T-cell (primary cell): ENCODE measurements around the gene KMO. TPM values are rescaled to one million over a fixed set of nuclear protein-coding genes. Genes with fewer than 3 reads are reported as not detected.

Source experiments
- ATAC-seq, 4 experiments: fragments of 200-7000 bp in 3 of 4; fragments of 150-1000 bp in 1 of 4; cut with Tn5 transposase; replicated peaks in 1 of 4; 1 replicate in 3 of 4; 2 replicates in 1 of 4; pipeline ENCODE4 v1.10.0; 2021; ENCODE audit warnings: moderate library complexity in 3 of 4, mild to moderate bottlenecking in 2 of 4, moderate number of reproducible peaks in 1 of 4
- CTCF ChIA-PET, 2 donors: fragments of 300-600 bp; sonication (Branson Sonifier 250); formaldehyde crosslinking; loops; one replicate each; lab custom pipeline; 2022; ENCODE audit warnings: antibody characterized with exemption in 2 of 2; lab: Charles Lee
- POLR2A ChIA-PET, 2 donors: fragments of 300-600 bp; sonication (Branson Sonifier 250); formaldehyde crosslinking; loops; one replicate each; lab custom pipeline; 2022; ENCODE audit warnings: antibody characterized with exemption in 2 of 2; lab: Charles Lee
- DNase-seq, 35 experiments: peaks; one replicate each; pipeline versions ENCODE4 v3.0.0 to v3.0.0-alpha.2; 2013 to 2023
- H3K27ac ChIP-seq: one replicate; pipeline ENCODE4 v1.5.1; 2013; ENCODE audit warnings: low read length
- H3K27me3 ChIP-seq, 2 experiments: replicated peaks in 1 of 2; 1 replicate in 1 of 2; 2 replicates in 1 of 2; pipeline versions ENCODE4 v1.6.1 to v1.7.0; 2013; ENCODE audit warnings: low read length in 1 of 2, mixed read lengths in 1 of 2; ENCODE audit not compliant: control insufficient read depth in 2 of 2, insufficient read depth in 2 of 2; ENCODE audit errors: extremely low read depth in 1 of 2
- H3K36me3 ChIP-seq, 2 donors: 1 replicate in 1 of 2; 2 replicates in 1 of 2; pipeline versions ENCODE4 v1.6.1 to v1.7.0; 2013; ENCODE audit warnings: low read length in 1 of 2; ENCODE audit not compliant: control insufficient read depth in 2 of 2, insufficient read depth in 1 of 2; ENCODE audit errors: extremely low read depth in 1 of 2
- H3K4me1 ChIP-seq, 2 experiments: 1 replicate in 1 of 2; 2 replicates in 1 of 2; pipeline versions ENCODE4 v1.6.1 to v1.7.0; 2013; ENCODE audit warnings: low read length in 2 of 2, mixed read lengths in 1 of 2; ENCODE audit not compliant: insufficient read depth in 2 of 2, control insufficient read depth in 1 of 2; ENCODE audit errors: extremely low read depth in 1 of 2
- H3K4me3 ChIP-seq, 2 donors: 1 replicate in 1 of 2; 2 replicates in 1 of 2; pipeline versions ENCODE4 v1.5.1 to v1.7.0; 2013; ENCODE audit warnings: mild to moderate bottlenecking in 2 of 2, low read length in 1 of 2, moderate library complexity in 1 of 2; ENCODE audit not compliant: control insufficient read depth in 1 of 2; ENCODE audit errors: extremely low read depth in 1 of 2
- H3K9me3 ChIP-seq: 2 replicates; pipeline ENCODE4 v1.7.0; 2013
- H3K27ac Mint-ChIP-seq, 2 donors: one replicate each; pipeline ENCODE4 v1.8.0; 2020 to 2021; ENCODE audit warnings: mild to moderate bottlenecking in 2 of 2, mixed read lengths in 2 of 2
- H3K27me3 Mint-ChIP-seq, 2 donors: one replicate each; pipeline ENCODE4 v1.8.0; 2021 to 2022; ENCODE audit warnings: mixed read lengths in 2 of 2
- H3K36me3 Mint-ChIP-seq: one replicate; pipeline ENCODE4 v1.8.0; 2021; ENCODE audit warnings: mixed read lengths
- H3K4me1 Mint-ChIP-seq, 3 donors: one replicate each; pipeline ENCODE4 v1.8.0; 2020 to 2022; ENCODE audit warnings: mixed read lengths in 3 of 3, mild to moderate bottlenecking in 1 of 3
- H3K4me3 Mint-ChIP-seq, 3 donors: one replicate each; pipeline ENCODE4 v1.8.0; 2020 to 2022; ENCODE audit warnings: mild to moderate bottlenecking in 3 of 3, mixed read lengths in 3 of 3, moderate library complexity in 3 of 3
- H3K9me3 Mint-ChIP-seq, 3 donors: one replicate each; pipeline ENCODE4 v1.8.0; 2020 to 2022; ENCODE audit warnings: mixed read lengths in 3 of 3
- WGBS: methylation state at CpG from one replicate; pipeline ENCODE4 v1.1.5; 2013; ENCODE audit warnings: missing lambda C conversion rate; ENCODE audit not compliant: insufficient coverage; 5-methylcytosine and 5-hydroxymethylcytosine counted together
- total RNA-seq, 35 experiments: library from RNA in 6 of 35; stranded (reverse) in 6 of 35; fragments of 120-200 nt in 1 of 35; gene quantifications; one replicate each; pipeline versions ENCODE4 v1.2.1 to v1.2.4 and lab custom pipeline; 2013 to 2026

The KMO gene
- total RNA-seq, 5 donors from 2014 or later (not counting 1 experiment from before 2014, with no cell fraction given) = 0.32 to 2.0 (median 0.89) TPM

DNA sequence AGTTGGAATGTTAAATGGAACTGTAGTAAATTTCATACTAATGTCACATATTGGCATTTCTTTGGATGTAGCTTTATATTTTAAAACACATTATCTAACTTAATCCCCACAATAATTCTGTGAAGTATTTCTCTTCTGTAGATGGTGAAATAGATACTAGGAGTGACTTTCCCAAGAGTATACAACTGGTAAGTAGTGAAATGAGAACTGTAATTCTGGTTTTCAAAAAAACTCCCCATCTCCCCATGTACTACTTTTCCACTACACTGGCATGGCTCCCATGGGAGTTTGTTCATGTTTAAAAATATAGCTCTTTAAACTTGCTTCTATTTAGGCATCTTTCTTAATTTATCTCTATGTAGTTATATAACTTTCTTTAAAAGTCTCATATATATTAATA lies 97.8 kb downstream of the KMO start:
- H3K27me3 ChIP-seq = no peaks in the 10 kb centered on the region
- no peak overlapping the region for H3K27ac ChIP-seq
- peaks cover 24 to 40% (median 26%) of the 10 kb centered on the region in 3 donors for H3K4me1 Mint-ChIP-seq
- H3K36me3 Mint-ChIP-seq = peaks cover 18% of the 10 kb centered on the region
- CTCF ChIA-PET = interaction anchor here in 1 of 2 donors (1.0 to 1.9 kb wide), 2 partner anchors 19 to 33 kb away, joined by 3 to 13 read pairs; no protein-coding TSS in a partner anchor
- DNase-seq = no peak
- no peak overlapping the region for H3K4me3 Mint-ChIP-seq
- POLR2A ChIA-PET = no interaction called here
- no peaks in the 10 kb centered on the region for H3K27me3 Mint-ChIP-seq
- no peaks in the 10 kb centered on the region for H3K9me3 Mint-ChIP-seq
- no peaks in the 10 kb centered on the region for H3K36me3 ChIP-seq
- no peak overlapping the region for H3K27ac Mint-ChIP-seq
- peaks cover 7 to 12% of the 10 kb centered on the region in 2 experiments for H3K4me1 ChIP-seq
- no peaks in the 10 kb centered on the region for H3K9me3 ChIP-seq
- ATAC-seq = no peak
- no peak overlapping the region for H3K4me3 ChIP-seq

DNA sequence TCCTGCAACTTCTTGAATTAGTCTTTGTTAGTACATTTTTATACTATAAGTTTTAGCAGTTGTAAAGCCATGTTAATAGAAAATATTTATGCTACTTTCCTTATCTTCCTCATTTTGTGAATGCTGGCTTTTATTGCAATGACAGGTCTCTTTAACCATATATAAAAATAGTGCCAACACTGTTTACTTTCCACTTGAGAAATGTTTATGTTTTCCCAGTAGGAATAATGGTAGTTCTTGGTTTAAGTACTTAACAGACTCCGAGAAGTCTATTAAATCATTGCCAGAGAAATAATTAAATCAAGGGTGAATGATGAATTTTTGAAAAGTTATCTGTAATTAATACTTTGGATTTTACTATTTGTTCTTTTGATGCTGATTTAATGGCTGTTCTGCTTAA lies 98.3 kb downstream of the KMO start:
- WGBS = no CpG with 5 or more reads among the region's 1 CpG
- H3K27me3 ChIP-seq = no peaks in the 10 kb centered on the region
- H3K36me3 Mint-ChIP-seq = peaks cover 23% of the 10 kb centered on the region
- CTCF ChIA-PET = interaction anchor here in 1 of 2 donors (1.0 to 1.9 kb wide), 2 partner anchors 20 to 33 kb away, joined by 3 to 13 read pairs; no protein-coding TSS in a partner anchor
- H3K9me3 Mint-ChIP-seq = no peaks in the 10 kb centered on the region
- no peak overlapping the region for H3K27ac Mint-ChIP-seq
- no peak overlapping the region for H3K4me3 Mint-ChIP-seq
- H3K4me1 Mint-ChIP-seq = peaks cover 25 to 40% (median 31%) of the 10 kb centered on the region in 3 donors
- no peaks in the 10 kb centered on the region for H3K9me3 ChIP-seq
- H3K27me3 Mint-ChIP-seq = no peaks in the 10 kb centered on the region
- H3K27ac ChIP-seq = no peak overlapping the region
- H3K4me3 ChIP-seq = no peak overlapping the region
- POLR2A ChIA-PET = no interaction called here
- DNase-seq (no peak), ATAC-seq (no peak)
- peaks cover 7 to 12% of the 10 kb centered on the region in 2 experiments for H3K4me1 ChIP-seq
- no peaks in the 10 kb centered on the region for H3K36me3 ChIP-seq

GRCh38 chr1:241630899-241631298 lies 98.7 kb downstream of the KMO start:
- peaks cover 25 to 40% (median 33%) of the 10 kb centered on the region in 3 donors for H3K4me1 Mint-ChIP-seq

GRCh38 chr1:241631674-241632073 lies 99.5 kb downstream of the KMO start:
- Histone ChIP-seq H3K27me3 (no peaks in the 10 kb centered on the region), H3K4me3 (no peak overlapping the region), H3K9me3 (no peaks in the 10 kb centered on the region), H3K36me3 (no peaks in the 10 kb centered on the region), H3K4me1 (peaks cover 7 to 15% of the 10 kb centered on the region in 2 experiments), H3K27ac (no peak overlapping the region)
- ATAC-seq (peak in 1 of 4 experiments; percentile 30), DNase-seq (no peak)
- H3K27me3 Mint-ChIP-seq = no peaks in the 10 kb centered on the region
- ChIA-PET CTCF (interaction anchor here (0.6 to 0.7 kb wide), 2 partner anchors 49 to 101 kb away, joined by 3 to 6 read pairs; no protein-coding TSS in a partner anchor), POLR2A (no interaction called here)
- no peaks in the 10 kb centered on the region for H3K9me3 Mint-ChIP-seq
- H3K27ac Mint-ChIP-seq = peak overlapping the region in 1 of 2 donors; percentile 41
- no CpG with 5 or more reads among the region's 5 CpGs for WGBS
- peak overlapping the region in 2 of 3 donors; percentile 1 to 35 for H3K4me3 Mint-ChIP-seq
- H3K36me3 Mint-ChIP-seq = peaks cover 26% of the 10 kb centered on the region
- peaks cover 26 to 45% (median 36%) of the 10 kb centered on the region in 3 donors for H3K4me1 Mint-ChIP-seq

More at GRCh38 chr1:241630899-241631298, 98.7 kb downstream of the KMO start:
- Histone ChIP-seq H3K27ac (no peak overlapping the region), H3K36me3 (no peaks in the 10 kb centered on the region), H3K27me3 (no peaks in the 10 kb centered on the region), H3K4me1 (peaks cover 7 to 14% of the 10 kb centered on the region in 2 experiments), H3K4me3 (no peak overlapping the region), H3K9me3 (no peaks in the 10 kb centered on the region)
- ATAC-seq (no peak), DNase-seq (no peak)
- Mint-ChIP-seq H3K36me3 (peaks cover 26% of the 10 kb centered on the region), H3K27ac (no peak overlapping the region), H3K4me3 (no peak overlapping the region), H3K9me3 (no peaks in the 10 kb centered on the region), H3K27me3 (no peaks in the 10 kb centered on the region)
- ChIA-PET POLR2A (no interaction called here), CTCF (no interaction called here)
- whole genome bisulfite sequencing = no CpG with 5 or more reads among the region's 2 CpGs

DNA sequence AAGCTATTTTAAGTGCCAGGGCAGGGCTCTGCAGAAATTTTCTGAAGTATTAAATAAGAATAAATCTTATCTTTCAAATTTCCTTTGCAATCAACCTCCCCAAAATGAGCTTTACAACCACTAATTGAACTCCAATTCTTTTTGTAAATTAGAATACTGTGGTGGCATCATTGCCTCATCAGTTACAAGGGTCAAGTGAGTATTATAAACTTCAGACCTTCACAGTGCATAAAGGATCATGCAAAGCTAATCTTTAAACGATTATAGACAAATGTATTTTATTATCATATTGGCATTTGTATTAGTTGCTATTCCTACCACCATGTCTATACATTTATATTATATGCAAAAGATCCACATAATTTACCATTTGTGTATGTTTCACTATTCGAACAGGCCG lies 100.8 kb downstream of the KMO start:
- no peaks in the 10 kb centered on the region for H3K27me3 ChIP-seq
- no peak overlapping the region for H3K4me3 Mint-ChIP-seq
- peaks cover 30 to 50% (median 42%) of the 10 kb centered on the region in 3 donors for H3K4me1 Mint-ChIP-seq
- DNase-seq (no peak), ATAC-seq (no peak)
- ChIA-PET CTCF (interaction anchor here (0.6 to 2.0 kb wide), 3 partner anchors 22 to 160 kb away, joined by 3 to 9 read pairs (median 4); no protein-coding TSS in a partner anchor), POLR2A (no interaction called here)
- H3K9me3 Mint-ChIP-seq = no peaks in the 10 kb centered on the region
- WGBS = no CpG with 5 or more reads among the region's 3 CpGs
- H3K36me3 ChIP-seq = no peaks in the 10 kb centered on the region
- no peak overlapping the region for H3K27ac ChIP-seq
- peaks cover 4 to 18% of the 10 kb centered on the region in 2 experiments for H3K4me1 ChIP-seq
- H3K4me3 ChIP-seq = no peak overlapping the region
- no peak overlapping the region for H3K27ac Mint-ChIP-seq
- peaks cover 29% of the 10 kb centered on the region for H3K36me3 Mint-ChIP-seq
- H3K9me3 ChIP-seq = no peaks in the 10 kb centered on the region
- no peaks in the 10 kb centered on the region for H3K27me3 Mint-ChIP-seq

DNA sequence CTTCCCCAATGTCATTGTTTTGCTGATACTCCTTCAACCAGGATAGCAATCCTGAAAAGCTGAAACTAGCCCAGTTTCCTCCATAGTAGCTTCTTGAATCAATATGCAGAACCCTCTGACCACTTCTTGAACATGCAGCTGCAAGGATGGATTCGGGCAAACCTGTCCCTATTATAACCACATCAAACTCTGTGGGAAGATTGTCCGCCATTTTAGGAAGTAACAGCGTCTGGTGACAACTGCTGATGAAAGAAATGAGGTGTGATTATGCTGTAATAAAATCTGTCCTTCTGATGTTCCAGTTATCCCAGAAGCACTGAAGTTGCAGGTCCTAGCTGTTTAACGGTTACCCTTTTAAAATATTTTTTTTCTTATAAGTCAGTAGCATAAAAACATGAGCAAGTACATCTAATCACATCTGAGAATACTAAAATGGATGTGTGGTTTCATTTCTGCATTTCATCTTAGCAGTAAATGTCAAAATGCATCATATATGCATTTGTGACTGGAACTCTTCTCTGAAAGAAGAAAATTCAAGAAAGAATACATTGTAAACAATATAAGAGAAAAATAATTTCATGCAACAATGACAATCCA lies 103.5 kb downstream of the KMO start:
- ChIA-PET CTCF (interaction anchor here in 1 of 2 donors (0.6 kb wide), 1 partner anchor 305 kb away, joined by 4 read pairs; no protein-coding TSS in a partner anchor), POLR2A (no interaction called here)
- H3K27ac Mint-ChIP-seq = no peak overlapping the region
- H3K4me3 Mint-ChIP-seq = no peak overlapping the region
- H3K4me1 ChIP-seq = peaks cover 9 to 21% of the 10 kb centered on the region in 2 experiments
- no peaks in the 10 kb centered on the region for H3K27me3 ChIP-seq
- peaks cover 41 to 58% (median 49%) of the 10 kb centered on the region in 3 donors for H3K4me1 Mint-ChIP-seq
- no CpG with 5 or more reads among the region's 4 CpGs for WGBS
- no peak overlapping the region for H3K4me3 ChIP-seq
- no peak overlapping the region for H3K27ac ChIP-seq
- no peaks in the 10 kb centered on the region for H3K27me3 Mint-ChIP-seq
- DNase-seq (no peak), ATAC-seq (no peak)
- H3K36me3 Mint-ChIP-seq = peaks cover 29% of the 10 kb centered on the region
- H3K36me3 ChIP-seq = no peaks in the 10 kb centered on the region
- H3K9me3 ChIP-seq = no peaks in the 10 kb centered on the region
- H3K9me3 Mint-ChIP-seq = no peaks in the 10 kb centered on the region
